Endothelial cell of umbilical vein (primary cell): Measurements from ENCODE around the gene PTPRCAP. TPM values are rescaled to one million over a fixed set of nuclear protein-coding genes. Genes with fewer than 3 reads are reported as not detected.

ENCODE experiments used
- BruUV-seq: library from RNA; stranded (reverse); fragments of 400-500 nt; replicated peaks from 2 replicates; lab custom pipeline; 2021; lab: Mats Ljungman, UMichigan
- CTCF ChIA-PET: fragments of 300-600, 350-600 bp; sonication (Branson Sonifier 250); formaldehyde crosslinking; loops from one replicate; lab custom pipeline; 2021; ENCODE audit warnings: antibody characterized with exemption, inconsistent platforms; lab: Charles Lee
- POLR2A ChIA-PET: fragments of 300-600, 350-600 bp; sonication (Branson Sonifier 250); formaldehyde crosslinking; loops from one replicate; lab custom pipeline; 2021; ENCODE audit warnings: antibody characterized with exemption, inconsistent platforms; lab: Charles Lee
- DNase-seq: peaks from one replicate; pipeline ENCODE4 v3.0.0-alpha.2; 2011; ENCODE audit warnings: low read depth, low spot score
- FAIRE-seq: peaks from 2 replicates; lab custom pipeline; 2011; peaks lifted over from hg19 to GRCh38; lab: Jason Lieb, UNC
- H2AFZ ChIP-seq: 2 replicates; pipeline ENCODE4 v1.6.0; 2012; ENCODE audit warnings: low read depth, low read length, control low read depth, inconsistent platforms
- H3K27ac ChIP-seq: 2 replicates; pipeline ENCODE4 v1.5.1; 2011; ENCODE audit warnings: low read depth, mild to moderate bottlenecking, control low read depth, low read length, moderate library complexity; ENCODE audit not compliant: insufficient read depth
- H3K27me3 ChIP-seq, 2 experiments: 2 replicates each; pipeline versions ENCODE4 v1.6.0 to v1.6.1; 2011; ENCODE audit warnings: low read length in 2 of 2, mixed read lengths in 1 of 2; ENCODE audit not compliant: control insufficient read depth in 2 of 2, insufficient read depth in 2 of 2
- H3K36me3 ChIP-seq, 2 experiments: 2 replicates in 1 of 2; 3 replicates in 1 of 2; pipeline ENCODE4 v1.5.1; 2011; ENCODE audit warnings: low read length in 2 of 2, mild to moderate bottlenecking in 1 of 2, moderate library complexity in 1 of 2; ENCODE audit not compliant: control insufficient read depth in 2 of 2, insufficient read depth in 2 of 2; ENCODE audit errors: extremely low read depth in 1 of 2
- H3K4me1 ChIP-seq: 3 replicates; pipeline ENCODE4 v1.5.1; 2011; ENCODE audit warnings: mild to moderate bottlenecking, low read length; ENCODE audit not compliant: control insufficient read depth, insufficient read depth; ENCODE audit errors: extremely low read depth
- H3K4me2 ChIP-seq: 2 replicates; pipeline ENCODE4 v1.6.1; 2011; ENCODE audit warnings: low read length, control low read depth, mixed read lengths; ENCODE audit not compliant: insufficient read depth
- H3K4me3 ChIP-seq, 3 experiments: fragments of 200-600 bp in 1 of 3; sonication (generic), shearing (Covaris generic) in 1 of 3; replicated peaks in 1 of 3; 2 replicates each; pipeline ENCODE4 v1.5.1; 2011 to 2016; ENCODE audit warnings: control low read depth in 3 of 3, low read length in 3 of 3, mild to moderate bottlenecking in 2 of 3, inconsistent platforms in 1 of 3, low read depth in 1 of 3, moderate library complexity in 1 of 3; ENCODE audit not compliant: insufficient read depth in 1 of 3
- H3K79me2 ChIP-seq: 2 replicates; pipeline ENCODE4 v1.6.0; 2012; ENCODE audit warnings: low read length, inconsistent platforms; ENCODE audit not compliant: control insufficient read depth, insufficient read depth
- H3K9ac ChIP-seq: replicated peaks from 2 replicates; pipeline ENCODE3; 2011; ENCODE audit warnings: low read length, control low read depth; ENCODE audit not compliant: insufficient read depth; ENCODE audit errors: extremely low read depth
- H3K9me1 ChIP-seq: replicated peaks from 3 replicates; pipeline ENCODE4 v1.6.0; 2011; ENCODE audit warnings: mild to moderate bottlenecking, low read length; ENCODE audit not compliant: control insufficient read depth, insufficient read depth; ENCODE audit errors: extremely low read depth
- H3K9me3 ChIP-seq: replicated peaks from 2 replicates; pipeline ENCODE4 v1.5.1; 2012; ENCODE audit warnings: low read length, inconsistent platforms; ENCODE audit not compliant: control insufficient read depth, insufficient read depth
- H4K20me1 ChIP-seq: replicated peaks from 2 replicates; pipeline ENCODE3; 2011; ENCODE audit warnings: mild to moderate bottlenecking, low read length; ENCODE audit not compliant: control insufficient read depth, insufficient read depth; ENCODE audit errors: extremely low read depth
- EZH2 ChIP-seq: IDR thresholded peaks from 2 replicates; pipeline ENCODE4 v1.6.1; 2012; ENCODE audit warnings: borderline replicate concordance, low read depth, mild to moderate bottlenecking, moderate library complexity, low read length, inconsistent platforms; ENCODE audit not compliant: severe bottlenecking
- FOS ChIP-seq: IDR thresholded peaks from 2 replicates; pipeline ENCODE4 v1.6.1; 2011; ENCODE audit warnings: mild to moderate bottlenecking, low read length, moderate library complexity, borderline replicate concordance; ENCODE audit not compliant: insufficient read depth
- GATA2 ChIP-seq: IDR thresholded peaks from 2 replicates; pipeline ENCODE4 v1.7.0; 2011; ENCODE audit warnings: low read depth, mild to moderate bottlenecking, moderate library complexity, mixed read lengths, low read length; ENCODE audit not compliant: insufficient read length, insufficient read depth
- JUN ChIP-seq: IDR thresholded peaks from 2 replicates; pipeline ENCODE4 v1.6.1; 2011; ENCODE audit warnings: borderline replicate concordance, low read depth; ENCODE audit not compliant: insufficient read length, insufficient read depth
- MYC ChIP-seq: IDR thresholded peaks from one replicate; pipeline ENCODE4 v1.6.1; 2011; ENCODE audit warnings: mild to moderate bottlenecking, low read depth, low read length
- POLR2A ChIP-seq: IDR thresholded peaks from 2 replicates; pipeline ENCODE4 v1.6.1; 2012; ENCODE audit warnings: low read depth, mild to moderate bottlenecking, control low read depth, low read length
- POLR2AphosphoS5 ChIP-seq: IDR thresholded peaks from 2 replicates; pipeline ENCODE4 v1.6.1; 2012; ENCODE audit warnings: low read depth, mild to moderate bottlenecking, control low read depth, low read length, moderate library complexity; ENCODE audit not compliant: insufficient read depth
- dilution Hi-C: fragments of 300-500 bp; cut with MboI; formaldehyde crosslinking; loops from one replicate; pipeline ENCODE4 v1.15.0; 2019; ENCODE audit warnings: low sequenced_read_pairs; ENCODE audit not compliant: extremely low pct_ligation_motif_present
- intact Hi-C: fragments of 100-400 bp; cut with micrococcal nuclease; formaldehyde crosslinking; loops from one replicate; pipeline ENCODE4 v1.10.0; 2022
- polyA plus RNA-seq, 4 experiments: library from polyadenylated mRNA; depleted of rRNA in 3 of 4; stranded (reverse) in 3 of 4; unstranded in 1 of 4; fragments of >200 nt; gene quantifications; 2 replicates each; pipeline versions ENCODE4 v1.2.1 to v1.2.3, GENCODE V29; 2011 to 2012; ENCODE audit warnings: missing spikeins in 1 of 4
- total RNA-seq: library from RNA; stranded (reverse); gene quantifications from 2 replicates; pipeline ENCODE4 v1.2.3, GENCODE V29; 2021
- TF ChIP-seq, protein P1 (sequence below): IDR thresholded peaks from 2 replicates; pipeline ENCODE4 v1.6.1; 2011; ENCODE audit not compliant: insufficient read depth, insufficient read length
- TF ChIP-seq, protein P2 (sequence below), 2 donors: IDR thresholded peaks; 1 replicate in 1 of 2; 2 replicates in 1 of 2; pipeline ENCODE4 v1.5.1; 2011; ENCODE audit warnings: low read length in 2 of 2, mild to moderate bottlenecking in 2 of 2, moderate library complexity in 2 of 2, control low read depth in 1 of 2, inconsistent platforms in 1 of 2, low read depth in 1 of 2; ENCODE audit not compliant: insufficient read depth in 1 of 2; ENCODE audit errors: extremely low read depth in 1 of 2

Gene PTPRCAP
- total and polyA plus RNA-seq, 2 donors (not counting 3 experiments of a cell fraction or from before 2014, with no cell fraction given) = 3.6 TPM; not detected in 1

DNA sequence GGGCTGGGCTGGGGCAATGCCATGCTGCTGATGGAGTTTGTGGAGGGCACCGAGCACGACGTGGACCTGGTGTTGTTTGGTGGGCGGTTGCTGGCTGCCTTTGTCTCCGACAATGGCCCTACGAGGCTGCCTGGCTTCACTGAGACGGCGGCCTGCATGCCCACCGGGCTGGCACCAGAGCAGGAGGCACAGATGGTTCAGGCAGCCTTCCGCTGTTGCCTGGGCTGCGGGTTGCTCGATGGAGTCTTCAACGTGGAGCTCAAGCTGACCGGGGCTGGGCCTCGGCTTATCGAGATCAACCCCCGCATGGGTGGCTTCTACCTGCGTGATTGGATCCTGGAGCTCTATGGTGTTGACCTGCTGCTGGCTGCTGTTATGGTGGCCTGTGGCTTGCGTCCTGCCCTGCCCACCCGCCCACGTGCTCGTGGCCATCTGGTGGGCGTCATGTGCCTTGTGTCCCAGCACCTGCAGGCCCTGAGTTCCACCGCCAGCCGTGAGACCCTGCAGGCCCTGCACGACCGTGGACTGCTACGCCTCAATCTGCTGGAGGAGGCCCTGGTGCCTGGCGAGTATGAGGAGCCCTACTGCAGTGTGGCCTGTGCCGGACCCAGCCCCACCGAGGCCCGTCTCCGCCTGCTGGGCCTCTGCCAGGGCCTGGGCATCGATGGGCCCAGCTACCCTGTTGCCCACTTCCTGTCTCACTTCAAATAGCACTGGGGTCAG is 13.4 kb downstream of the PTPRCAP start:
- Histone ChIP-seq H3K27me3 (no peaks in the 10 kb centered on the region), H3K27ac (no peak overlapping the region), H2AFZ (no peak overlapping the region), H3K4me1 (peaks cover 4% of the 10 kb centered on the region), H3K79me2 (peaks cover 5% of the 10 kb centered on the region), H4K20me1 (no peaks in the 10 kb centered on the region), H3K9ac (no peak overlapping the region), H3K4me3 (no peak overlapping the region), H3K9me3 (no peaks in the 10 kb centered on the region), H3K4me2 (no peak overlapping the region), H3K9me1 (no peaks in the 10 kb centered on the region), H3K36me3 (no peaks in the 10 kb centered on the region)
- BruUV-seq = no TSS peak
- TF ChIP-seq, protein P1, sequence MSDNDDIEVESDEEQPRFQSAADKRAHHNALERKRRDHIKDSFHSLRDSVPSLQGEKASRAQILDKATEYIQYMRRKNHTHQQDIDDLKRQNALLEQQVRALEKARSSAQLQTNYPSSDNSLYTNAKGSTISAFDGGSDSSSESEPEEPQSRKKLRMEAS = no peak
- TF ChIP-seq POLR2AphosphoS5 (no peak), GATA2 (no peak), FOS (no peak), EZH2 (no peak), JUN (no peak), POLR2A (no peak), MYC (no peak)
- TF ChIP-seq, protein P2, sequence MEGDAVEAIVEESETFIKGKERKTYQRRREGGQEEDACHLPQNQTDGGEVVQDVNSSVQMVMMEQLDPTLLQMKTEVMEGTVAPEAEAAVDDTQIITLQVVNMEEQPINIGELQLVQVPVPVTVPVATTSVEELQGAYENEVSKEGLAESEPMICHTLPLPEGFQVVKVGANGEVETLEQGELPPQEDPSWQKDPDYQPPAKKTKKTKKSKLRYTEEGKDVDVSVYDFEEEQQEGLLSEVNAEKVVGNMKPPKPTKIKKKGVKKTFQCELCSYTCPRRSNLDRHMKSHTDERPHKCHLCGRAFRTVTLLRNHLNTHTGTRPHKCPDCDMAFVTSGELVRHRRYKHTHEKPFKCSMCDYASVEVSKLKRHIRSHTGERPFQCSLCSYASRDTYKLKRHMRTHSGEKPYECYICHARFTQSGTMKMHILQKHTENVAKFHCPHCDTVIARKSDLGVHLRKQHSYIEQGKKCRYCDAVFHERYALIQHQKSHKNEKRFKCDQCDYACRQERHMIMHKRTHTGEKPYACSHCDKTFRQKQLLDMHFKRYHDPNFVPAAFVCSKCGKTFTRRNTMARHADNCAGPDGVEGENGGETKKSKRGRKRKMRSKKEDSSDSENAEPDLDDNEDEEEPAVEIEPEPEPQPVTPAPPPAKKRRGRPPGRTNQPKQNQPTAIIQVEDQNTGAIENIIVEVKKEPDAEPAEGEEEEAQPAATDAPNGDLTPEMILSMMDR (IDR thresholded peaks at IDR 0.05; ENCODE audit: extremely low read depth in 1 of 2, insufficient read depth in 1 of 2, low read depth in 1 of 2, low read length in 2 of 2) = no peak
- CTCF ChIA-PET = interaction anchor here (1.4 kb wide), 1 partner anchor 23 kb away, joined by 5 read pairs; the partner anchor contains the start of gene PPP1CA
- intact Hi-C loops (no loop called here), dilution Hi-C loops (no loop called here)
- DNase-seq = no peak
- POLR2A ChIA-PET = no interaction called here
- no peak for FAIRE-seq
